NCI-H187 treated with DMSO at 0.1 percent for 48 hours (cell line): ENCODE results near the gene COMMD2.

Experiments used
- DNase-seq: peaks from one replicate; lab custom pipeline; 2025; lab: John Stamatoyannopoulos, UW

COMMD2 gene

GRCh38 chr3:149763565-149764195 is 11.4 kb upstream of the COMMD2 start:
- no peak for DNase-seq

GRCh38 chr3:149753717-149754116 is 1.4 kb upstream of the COMMD2 start:
- no peak for DNase-seq

DNA sequence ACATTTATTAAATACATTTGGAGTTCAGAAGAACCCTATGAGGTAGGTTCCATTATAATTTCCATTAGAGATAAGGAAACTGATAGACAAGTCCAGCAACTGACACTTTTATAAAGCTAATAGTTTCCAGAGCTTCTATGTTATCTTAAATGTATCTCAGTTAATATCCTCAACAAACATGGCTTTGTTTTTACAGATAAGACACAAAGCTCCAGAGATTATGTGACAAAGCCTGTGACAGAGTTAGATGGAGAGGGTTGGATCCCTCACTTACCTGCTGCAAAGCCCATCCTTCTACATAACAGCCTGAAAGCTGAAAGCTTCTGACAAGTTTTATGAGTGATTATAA is 473 bp upstream of the COMMD2 start:
- no peak for DNase-seq

DNA sequence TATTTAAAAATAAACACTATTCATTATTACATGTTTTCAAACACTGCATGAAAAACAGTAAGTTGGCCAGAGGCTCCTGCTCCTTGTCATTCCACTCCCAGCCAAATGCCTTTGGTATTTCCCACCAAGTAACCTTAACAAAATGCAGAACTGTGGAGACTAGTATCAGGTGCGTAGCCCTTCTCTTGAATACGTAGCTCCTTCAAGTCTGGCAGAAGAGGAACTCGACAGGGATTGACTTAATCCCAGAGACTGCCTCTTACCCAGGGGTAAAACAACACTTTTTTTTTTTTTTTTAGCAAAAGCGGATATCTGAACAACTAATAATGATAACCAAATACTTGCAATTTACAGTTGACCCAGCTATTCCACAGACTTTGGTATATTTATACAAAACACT is 738 bp downstream of the COMMD2 start:
- no peak for DNase-seq

GRCh38 chr3:149744606-149745005 is 7.7 kb downstream of the COMMD2 start:
- no peak for DNase-seq

DNA sequence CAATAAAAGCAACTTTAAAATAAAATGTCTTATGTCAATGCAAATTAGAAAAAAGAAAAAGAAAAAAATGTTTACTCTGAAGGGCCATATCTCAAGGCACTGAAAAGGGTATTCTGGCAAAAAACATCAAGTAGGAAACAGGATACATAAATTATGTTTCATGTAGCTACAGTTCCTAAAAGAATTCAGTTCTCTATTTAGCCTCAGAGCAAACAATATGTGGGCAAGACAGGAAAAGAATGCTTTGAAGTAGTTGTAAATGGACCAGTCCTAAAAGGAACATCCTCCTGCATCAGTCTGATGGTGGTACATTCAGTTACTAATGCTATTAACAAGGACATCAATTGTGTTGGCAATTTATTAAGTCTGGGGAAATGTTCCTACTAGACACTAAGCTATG is 8.1 kb downstream of the COMMD2 start:
- no peak for DNase-seq

GRCh38 chr3:149739396-149739795 is 12.9 kb downstream of the COMMD2 start:
- DNase-seq = no peak

DNA sequence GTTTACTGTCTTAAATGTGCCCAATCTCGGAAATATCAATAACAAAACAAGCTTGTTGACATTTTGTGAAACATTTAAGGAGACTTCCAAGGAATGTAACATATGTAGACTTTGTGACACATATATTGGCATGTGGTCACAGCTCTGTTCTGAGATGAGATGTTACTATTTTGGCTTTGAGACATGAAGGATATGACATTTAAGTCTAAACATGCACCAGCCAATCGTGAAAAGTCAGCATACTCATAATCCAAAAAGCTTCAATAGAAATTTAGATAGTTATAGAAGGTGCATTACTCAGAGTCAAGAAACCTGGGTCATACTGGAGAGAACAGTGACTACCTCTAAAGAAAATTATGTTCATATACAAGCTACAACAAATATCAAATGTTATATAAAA is 13.4 kb downstream of the COMMD2 start:
- DNase-seq = no peak

- no peak for DNase-seq
Observed at GRCh38 chr3:149736953-149737205, 15.4 kb downstream of the COMMD2 start.

GRCh38 chr3:149736175-149736952 is 15.9 kb downstream of the COMMD2 start:
- DNase-seq = no peak

DNA sequence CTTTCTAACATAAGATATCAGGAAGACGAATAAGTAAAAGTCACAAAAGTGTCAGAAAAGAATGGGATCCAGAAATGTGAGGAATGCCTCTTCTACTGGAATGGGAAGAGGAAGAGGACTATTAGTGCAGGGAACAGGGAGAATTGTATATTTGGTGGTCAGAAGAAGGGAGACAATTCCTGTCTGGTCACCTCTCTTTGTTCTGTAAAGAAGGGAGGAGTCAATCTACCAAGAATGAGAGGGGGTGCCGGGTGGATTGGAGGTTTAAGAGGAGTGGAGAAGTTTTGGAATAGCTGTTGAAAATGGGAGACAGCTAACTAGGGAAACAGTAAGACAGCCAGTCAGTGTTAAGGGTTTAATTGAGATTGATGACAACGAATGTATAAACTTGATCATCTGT is 20.1 kb downstream of the COMMD2 start:
- no peak for DNase-seq

- no peak for DNase-seq
Observed at GRCh38 chr3:149727656-149728055, 24.6 kb downstream of the COMMD2 start.

GRCh38 chr3:149726716-149727407 is 25.4 kb downstream of the COMMD2 start:
- no peak for DNase-seq

DNA sequence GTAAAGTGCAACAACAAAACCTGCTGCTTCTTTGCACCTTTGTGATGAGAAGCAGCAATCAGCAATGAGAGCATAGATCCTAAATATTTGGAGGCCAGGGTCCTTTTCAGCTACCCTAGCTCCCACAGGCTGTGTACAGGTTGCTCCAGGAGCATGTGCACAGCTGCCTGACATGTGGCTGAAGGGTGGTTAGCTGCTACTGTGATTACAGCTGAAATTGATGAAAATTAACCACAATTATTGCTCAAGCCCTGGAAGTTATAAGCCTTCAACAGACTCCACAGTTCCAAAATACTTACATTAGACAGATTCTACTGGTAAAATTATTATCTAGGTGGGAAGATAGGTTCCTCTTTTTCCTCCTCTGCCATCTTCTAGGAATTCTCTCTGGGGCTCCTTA is 28.5 kb downstream of the COMMD2 start:
- DNase-seq = no peak

DNA sequence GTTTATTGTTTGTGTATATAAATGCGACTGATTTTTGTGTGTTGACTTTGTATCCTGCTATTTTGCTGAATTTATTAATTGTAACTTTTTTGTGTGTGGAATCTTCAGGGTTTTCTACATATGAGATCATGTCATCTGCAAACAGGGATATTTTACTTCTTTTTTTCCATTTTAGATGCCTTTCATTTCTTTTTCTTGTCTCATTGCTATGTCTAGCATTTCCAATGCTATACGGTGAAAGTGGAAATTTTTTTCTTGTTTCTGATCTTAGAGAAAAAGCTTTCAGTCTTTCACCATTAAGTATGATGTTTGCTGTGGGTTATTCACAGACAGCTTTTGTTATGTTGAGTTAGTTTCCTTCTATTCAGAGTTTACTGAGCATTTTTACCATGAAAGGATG is 31.4 kb downstream of the COMMD2 start:
- no peak for DNase-seq

DNA sequence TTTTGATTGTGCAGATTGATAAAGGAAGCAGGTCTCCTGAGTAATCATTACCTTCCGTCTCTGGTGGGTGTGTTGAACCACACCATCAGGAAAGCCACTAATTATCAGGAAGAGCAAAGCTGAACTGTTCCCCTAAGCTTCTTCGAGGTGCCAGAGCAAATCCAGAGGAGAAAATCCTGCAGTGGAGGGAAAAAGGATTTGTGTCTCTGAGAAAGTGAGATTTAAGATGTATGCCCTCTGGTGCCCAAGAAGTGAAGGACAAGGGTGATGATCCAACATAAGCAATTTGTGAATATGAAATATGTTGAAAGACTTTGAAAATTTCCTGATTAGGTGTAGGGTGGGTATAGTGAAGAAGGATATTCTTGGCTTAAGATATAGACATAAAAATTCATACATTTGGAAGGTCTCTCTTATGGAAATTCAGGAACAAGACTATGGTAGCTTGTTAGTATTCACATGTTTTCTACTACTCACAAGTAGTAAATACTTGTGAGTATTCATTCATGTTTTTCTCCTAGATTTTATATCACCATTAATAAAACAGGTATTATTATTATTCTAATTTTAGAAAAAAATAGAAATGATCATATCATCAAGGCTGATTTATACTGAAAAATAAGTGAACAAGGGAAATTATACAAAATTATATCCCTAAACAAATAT is 34.8 kb downstream of the COMMD2 start:
- DNase-seq = no peak

DNA sequence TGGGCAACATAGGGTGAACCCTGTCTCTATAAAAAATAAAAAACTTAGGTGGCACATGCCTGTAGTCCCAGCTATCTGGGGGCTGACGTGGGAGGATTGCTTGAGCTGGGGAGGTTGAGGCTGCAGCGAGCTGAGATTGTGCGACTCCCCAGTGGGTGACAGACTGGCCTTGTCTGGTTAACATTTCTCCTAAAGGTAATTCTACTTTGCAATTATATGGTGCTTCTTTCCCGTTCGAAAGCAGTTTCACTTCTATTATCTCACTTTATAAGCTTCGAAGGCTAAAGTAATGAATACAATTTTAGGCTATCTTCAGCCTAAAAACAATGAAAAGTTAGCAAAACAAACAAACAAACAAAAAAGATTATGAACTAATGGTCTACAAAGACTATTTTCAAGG is 35.3 kb downstream of the COMMD2 start:
- no peak for DNase-seq

DNA sequence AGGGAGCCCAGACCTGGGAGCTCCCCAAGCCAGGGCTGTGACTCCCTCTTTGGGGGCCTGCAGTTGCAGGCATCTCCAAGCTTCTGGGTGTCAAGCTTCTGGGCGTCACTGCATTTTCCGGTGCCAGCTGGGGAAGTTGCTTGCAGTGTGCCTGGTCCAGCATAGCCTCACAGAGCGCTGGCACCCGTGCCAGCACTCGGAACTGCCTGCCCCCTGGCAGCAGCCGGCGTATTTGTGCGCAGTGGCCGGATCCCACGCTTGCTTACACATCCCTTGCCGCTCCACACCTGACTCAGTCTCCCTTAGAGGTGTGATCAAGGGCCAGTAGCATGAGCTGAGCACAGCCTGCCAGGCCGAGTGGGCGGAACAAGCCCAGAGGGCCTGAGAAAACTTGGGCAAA is 37.0 kb downstream of the COMMD2 start:
- DNase-seq = no peak

DNA sequence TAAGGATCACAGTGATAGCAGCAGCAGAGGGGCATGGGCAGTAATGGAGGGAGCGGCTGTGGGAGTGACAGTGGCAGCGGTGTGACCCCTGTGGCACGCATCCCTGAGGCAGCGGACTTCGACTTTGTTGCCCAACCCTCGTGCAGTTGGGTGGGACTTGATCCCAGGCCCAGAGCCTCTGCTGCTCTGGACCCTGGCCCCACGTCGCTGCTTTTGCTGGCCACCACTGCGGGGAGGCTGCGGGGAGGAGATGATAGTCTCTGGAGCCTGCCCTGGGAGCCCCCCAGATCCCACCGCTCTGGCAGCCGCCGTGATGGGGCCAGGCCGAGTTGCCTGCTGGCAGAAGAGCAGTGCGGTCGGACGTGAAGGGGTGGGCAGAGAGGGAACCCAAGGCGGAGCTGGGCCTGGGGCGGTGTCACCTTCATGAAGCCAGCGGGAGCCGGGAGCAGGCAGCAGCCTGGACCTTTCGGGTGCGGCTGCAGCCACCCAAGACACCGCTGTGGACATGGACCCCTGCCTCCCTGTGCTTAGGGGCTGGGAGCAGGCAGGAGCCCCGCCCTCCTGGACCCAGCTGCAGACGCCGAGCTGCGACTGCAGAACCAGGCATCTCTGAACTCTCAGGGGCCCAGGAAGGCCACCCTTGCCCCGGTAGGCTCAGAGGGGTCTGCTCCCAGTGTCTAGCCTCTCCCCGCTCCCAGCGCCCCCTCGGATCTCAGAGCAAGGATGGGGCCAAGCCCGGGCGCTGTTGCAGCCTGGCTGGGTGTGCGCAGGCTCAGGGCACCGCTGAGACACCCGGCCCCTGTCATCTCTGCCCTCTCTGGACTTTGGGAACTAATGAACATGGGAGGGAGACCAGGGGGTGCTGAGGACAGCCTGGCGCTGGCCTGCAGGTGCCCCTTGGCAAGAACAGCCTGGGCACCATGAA is 38.3 kb downstream of the COMMD2 start:
- DNase-seq = no peak

GRCh38 chr3:149706905-149707304 is 45.4 kb downstream of the COMMD2 start:
- DNase-seq = no peak

DNA sequence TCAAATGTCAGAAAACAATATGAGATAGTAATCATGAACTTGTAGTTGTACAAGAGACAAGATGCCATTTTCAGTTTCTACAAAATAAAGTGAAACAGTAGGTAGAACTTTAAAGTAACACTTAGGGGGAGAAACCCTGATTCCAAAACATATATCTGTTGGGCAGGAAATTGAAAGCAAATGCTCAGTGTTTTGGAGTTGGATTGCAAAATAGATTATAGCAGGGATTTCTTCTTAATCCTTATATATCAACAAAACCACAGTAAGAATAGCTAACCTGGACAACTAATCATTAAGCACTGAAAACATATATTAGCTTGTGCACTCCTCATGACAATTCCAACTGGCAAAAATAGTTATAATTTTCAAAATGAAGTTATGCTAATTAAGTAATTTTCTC is 46.9 kb downstream of the COMMD2 start:
- no peak for DNase-seq

GRCh38 chr3:149703466-149703865 is 48.8 kb downstream of the COMMD2 start:
- no peak for DNase-seq
